ENCODE data around the gene LRRC4. TPM values are rescaled to one million over a fixed set of nuclear protein-coding genes. Genes with fewer than 3 reads are reported as not detected.

Gene LRRC4
- total RNA-seq: 1.3 and 1.7 TPM in 2 replicates

DNA sequence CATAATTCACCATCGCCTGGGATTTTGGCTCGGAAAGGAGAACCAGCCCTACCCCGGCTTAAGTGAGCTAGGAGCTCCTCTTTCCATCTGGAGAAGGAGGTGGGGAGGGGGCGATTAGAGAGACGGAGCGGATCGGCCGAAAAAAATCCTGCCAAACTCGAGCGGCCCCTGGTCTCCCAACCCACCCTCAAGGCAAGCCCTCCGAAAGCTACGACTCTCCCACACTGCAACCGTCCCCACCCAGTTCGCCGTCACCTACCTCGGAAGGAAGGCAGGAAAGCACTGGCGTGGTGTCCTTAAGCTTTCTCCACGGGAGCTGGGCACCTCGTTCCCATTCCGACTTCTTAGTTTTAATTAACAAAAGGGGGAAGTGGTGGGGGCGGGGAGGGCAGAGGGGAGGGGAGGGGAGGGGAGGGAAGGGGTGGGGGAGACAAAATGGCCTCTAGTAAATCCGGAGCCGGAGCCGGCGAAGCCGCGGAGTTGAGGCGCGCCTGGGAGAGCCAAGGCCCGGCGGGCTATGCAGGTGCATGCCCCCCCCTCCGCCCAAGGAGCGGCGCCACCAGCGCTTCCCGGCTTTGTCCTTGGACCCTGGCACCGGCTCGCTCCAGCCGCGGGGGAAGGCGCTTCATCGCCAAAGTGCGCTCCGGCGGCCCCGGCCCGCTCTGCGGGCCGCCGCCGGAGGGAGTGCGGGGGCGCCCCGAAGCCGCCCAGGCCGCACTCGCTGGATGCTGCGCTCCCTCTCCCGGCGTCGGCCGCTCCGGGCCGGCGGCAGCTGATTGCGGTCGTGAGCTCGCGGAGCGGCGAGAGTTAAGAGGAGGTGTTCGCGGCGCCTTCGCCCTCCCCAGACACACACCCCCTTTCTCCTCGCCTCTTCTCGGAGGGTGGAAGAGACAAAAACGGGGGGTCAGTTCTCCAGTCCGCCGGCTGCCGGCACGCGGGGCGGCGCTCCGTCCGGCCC lies at the start of gene LRRC4:
LRRC4 (minus strand) TSS at position 784 of the 958 bp plus-strand sequence. CDS start 797 bp downstream, outside the sequence.

Other genes starting within 250 kb of the LRRC4 start
- not detected in 2 replicates for gene LEP, start 209.8 kb upstream of the LRRC4 start, total RNA-seq